GM12801 (cell line): Measurements from ENCODE around the gene ACKR2.

Source experiments
- CTCF ChIP-seq: IDR thresholded peaks from one replicate; pipeline ENCODE4 v1.5.1; 2011; ENCODE audit warnings: control low read depth; ENCODE audit not compliant: insufficient read length; ENCODE audit errors: extremely low read depth

ACKR2 gene

GRCh38 chr3:42814914-42815507 lies 5.8 kb downstream of the ACKR2 start:
- TF ChIP-seq CTCF = no peak

- no peak for TF ChIP-seq CTCF
Observed at GRCh38 chr3:42815826-42816225, 6.6 kb downstream of the ACKR2 start.

- TF ChIP-seq CTCF = no peak
Observed at GRCh38 chr3:42819351-42819965, 10.2 kb downstream of the ACKR2 start.

GRCh38 chr3:42820746-42821051 lies 11.5 kb downstream of the ACKR2 start:
- no peak for TF ChIP-seq CTCF

- no peak for TF ChIP-seq CTCF
Observed at GRCh38 chr3:42822828-42823227, 13.6 kb downstream of the ACKR2 start.

GRCh38 chr3:42823351-42823750 lies 14.1 kb downstream of the ACKR2 start:
- TF ChIP-seq CTCF = no peak

- TF ChIP-seq CTCF = no peak
Observed at GRCh38 chr3:42826141-42826540, 16.9 kb downstream of the ACKR2 start.

- no peak for TF ChIP-seq CTCF
Observed at GRCh38 chr3:42827023-42827422, 17.8 kb downstream of the ACKR2 start.
